ENCODE results near the gene MUC6. TPM values are rescaled to one million over a fixed set of nuclear protein-coding genes. Genes with fewer than 3 reads are reported as not detected.

Gene MUC6
- total RNA-seq, 1 donor from 2014 or later = not detected

DNA sequence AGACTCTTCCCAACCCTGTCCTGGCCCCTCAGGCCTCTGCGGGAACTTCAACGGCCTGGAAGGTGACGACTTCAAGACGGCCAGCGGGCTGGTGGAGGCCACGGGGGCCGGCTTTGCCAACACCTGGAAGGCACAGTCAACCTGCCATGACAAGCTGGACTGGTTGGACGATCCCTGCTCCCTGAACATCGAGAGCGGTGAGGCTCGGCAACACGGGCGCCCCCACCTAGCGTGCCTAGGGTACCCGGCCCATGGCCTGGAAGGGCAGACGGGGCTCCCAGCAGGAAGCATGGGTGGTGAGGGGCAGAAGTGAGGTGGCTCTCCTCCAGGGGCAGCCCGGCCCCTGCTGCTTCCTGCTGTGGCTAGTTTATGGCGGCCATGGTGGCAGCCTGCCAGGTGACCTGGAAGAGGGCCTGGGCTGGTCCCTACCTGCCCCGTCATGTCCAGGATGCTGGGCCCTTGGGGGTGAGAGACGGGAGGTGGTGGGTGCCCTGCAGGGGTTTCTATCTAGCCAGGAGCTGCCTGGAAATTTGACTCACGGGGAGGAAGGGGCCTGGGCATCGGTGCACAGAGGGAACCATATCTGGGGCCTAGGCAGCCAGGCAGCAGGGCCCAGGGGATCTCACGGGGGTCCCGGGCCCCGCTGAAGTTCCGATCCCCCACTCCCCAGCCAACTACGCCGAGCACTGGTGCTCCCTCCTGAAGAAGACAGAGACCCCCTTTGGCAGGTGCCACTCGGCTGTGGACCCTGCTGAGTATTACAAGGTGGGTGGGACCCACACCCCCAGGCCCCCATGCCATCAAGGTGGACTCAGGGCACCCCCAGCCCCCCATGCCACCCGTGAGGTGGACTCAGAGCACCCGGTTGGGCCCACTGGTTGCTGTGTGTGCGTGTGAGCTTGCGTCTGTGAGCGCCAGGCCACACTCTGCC lies 47.4 kb upstream of the MUC6 start:
- no peaks in the 10 kb centered on the region for H3K27me3 Mint-ChIP-seq (ENCODE audit: unreplicated experiment)
- H3K9me3 Mint-ChIP-seq (ENCODE audit: unreplicated experiment) = no peaks in the 10 kb centered on the region
- H3K27ac Mint-ChIP-seq (ENCODE audit: unreplicated experiment) = no peak overlapping the region
- H3K4me1 Mint-ChIP-seq (ENCODE audit: unreplicated experiment) = no peaks in the 10 kb centered on the region
- no peak overlapping the region for H3K4me3 Mint-ChIP-seq (ENCODE audit: unreplicated experiment)
- DNase-seq (ENCODE audit: extremely low spot score, unreplicated experiment) = no peak
- TF ChIP-seq, protein P1, sequence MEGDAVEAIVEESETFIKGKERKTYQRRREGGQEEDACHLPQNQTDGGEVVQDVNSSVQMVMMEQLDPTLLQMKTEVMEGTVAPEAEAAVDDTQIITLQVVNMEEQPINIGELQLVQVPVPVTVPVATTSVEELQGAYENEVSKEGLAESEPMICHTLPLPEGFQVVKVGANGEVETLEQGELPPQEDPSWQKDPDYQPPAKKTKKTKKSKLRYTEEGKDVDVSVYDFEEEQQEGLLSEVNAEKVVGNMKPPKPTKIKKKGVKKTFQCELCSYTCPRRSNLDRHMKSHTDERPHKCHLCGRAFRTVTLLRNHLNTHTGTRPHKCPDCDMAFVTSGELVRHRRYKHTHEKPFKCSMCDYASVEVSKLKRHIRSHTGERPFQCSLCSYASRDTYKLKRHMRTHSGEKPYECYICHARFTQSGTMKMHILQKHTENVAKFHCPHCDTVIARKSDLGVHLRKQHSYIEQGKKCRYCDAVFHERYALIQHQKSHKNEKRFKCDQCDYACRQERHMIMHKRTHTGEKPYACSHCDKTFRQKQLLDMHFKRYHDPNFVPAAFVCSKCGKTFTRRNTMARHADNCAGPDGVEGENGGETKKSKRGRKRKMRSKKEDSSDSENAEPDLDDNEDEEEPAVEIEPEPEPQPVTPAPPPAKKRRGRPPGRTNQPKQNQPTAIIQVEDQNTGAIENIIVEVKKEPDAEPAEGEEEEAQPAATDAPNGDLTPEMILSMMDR (IDR thresholded peaks at IDR 0.05) = no peak
- no peaks in the 10 kb centered on the region for H3K36me3 Mint-ChIP-seq (ENCODE audit: unreplicated experiment)

DNA sequence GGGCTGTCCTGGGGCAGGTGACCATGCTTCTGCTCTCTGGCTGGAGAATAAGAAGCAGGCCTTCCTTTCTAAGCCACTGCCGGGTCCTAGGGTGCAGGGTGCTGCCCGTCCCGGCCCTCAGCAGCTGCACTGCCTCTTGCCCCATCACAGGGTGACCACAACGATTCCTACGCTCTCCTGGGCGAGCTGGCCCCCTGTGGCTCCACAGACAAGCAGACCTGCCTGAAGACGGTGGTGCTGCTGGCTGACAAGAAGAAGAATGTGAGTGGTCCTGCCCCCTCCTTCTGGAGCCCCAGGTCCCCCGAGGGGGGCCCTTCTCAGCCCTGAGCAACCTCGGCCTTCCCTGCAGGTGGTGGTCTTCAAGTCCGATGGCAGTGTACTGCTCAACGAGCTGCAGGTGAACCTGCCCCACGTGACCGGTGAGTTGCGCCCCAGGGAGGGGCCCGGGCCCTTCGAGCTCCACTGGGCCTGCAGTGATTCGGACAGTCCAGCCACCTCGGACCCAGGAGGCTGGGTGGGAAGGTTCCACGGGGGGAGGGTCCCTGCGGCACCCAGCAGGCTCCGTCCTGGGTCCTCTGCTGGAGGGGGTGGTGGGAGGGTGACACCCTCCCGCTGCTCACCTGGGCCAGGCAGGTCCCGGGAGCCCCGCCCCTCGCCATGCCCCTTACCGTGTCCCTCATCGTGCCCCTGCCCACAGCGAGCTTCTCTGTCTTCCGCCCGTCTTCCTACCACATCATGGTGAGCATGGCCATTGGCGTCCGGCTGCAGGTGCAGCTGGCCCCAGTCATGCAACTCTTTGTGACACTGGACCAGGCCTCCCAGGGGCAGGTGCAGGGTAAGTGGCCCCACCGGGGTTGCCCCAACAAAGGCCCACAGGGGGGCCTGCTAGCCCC lies 46.5 kb upstream of the MUC6 start:
- H3K27me3 Mint-ChIP-seq (ENCODE audit: unreplicated experiment) = no peaks in the 10 kb centered on the region
- TF ChIP-seq, protein P1 (IDR thresholded peaks at IDR 0.05) = no peak
- no peaks in the 10 kb centered on the region for H3K9me3 Mint-ChIP-seq (ENCODE audit: unreplicated experiment)
- DNase-seq (ENCODE audit: extremely low spot score, unreplicated experiment) = no peak
- H3K36me3 Mint-ChIP-seq (ENCODE audit: unreplicated experiment) = no peaks in the 10 kb centered on the region
- H3K4me3 Mint-ChIP-seq (ENCODE audit: unreplicated experiment) = no peak overlapping the region
- H3K27ac Mint-ChIP-seq (ENCODE audit: unreplicated experiment) = no peak overlapping the region
- H3K4me1 Mint-ChIP-seq (ENCODE audit: unreplicated experiment) = no peaks in the 10 kb centered on the region

DNA sequence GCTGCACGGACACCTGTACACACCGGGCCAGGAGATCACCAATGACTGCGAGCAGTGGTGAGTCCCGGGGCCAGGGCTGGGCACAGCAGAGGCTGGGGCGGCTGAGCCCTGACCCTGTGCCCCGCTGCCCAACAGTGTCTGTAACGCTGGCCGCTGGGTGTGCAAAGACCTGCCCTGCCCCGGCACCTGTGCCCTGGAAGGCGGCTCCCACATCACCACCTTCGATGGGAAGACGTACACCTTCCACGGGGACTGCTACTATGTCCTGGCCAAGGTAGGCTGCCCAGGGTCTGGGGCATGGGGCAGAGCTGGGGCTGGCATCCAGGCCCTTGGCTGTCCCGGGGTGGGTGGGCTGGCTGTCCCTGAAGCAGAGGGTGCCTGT lies 45.8 kb upstream of the MUC6 start:
- TF ChIP-seq, protein P1 (IDR thresholded peaks at IDR 0.05) = no peak
- no peak for DNase-seq (ENCODE audit: extremely low spot score, unreplicated experiment)
- no peaks in the 10 kb centered on the region for H3K9me3 Mint-ChIP-seq (ENCODE audit: unreplicated experiment)
- no peak overlapping the region for H3K4me3 Mint-ChIP-seq (ENCODE audit: unreplicated experiment)
- H3K27ac Mint-ChIP-seq (ENCODE audit: unreplicated experiment) = no peak overlapping the region
- no peaks in the 10 kb centered on the region for H3K36me3 Mint-ChIP-seq (ENCODE audit: unreplicated experiment)
- no peaks in the 10 kb centered on the region for H3K27me3 Mint-ChIP-seq (ENCODE audit: unreplicated experiment)
- no peaks in the 10 kb centered on the region for H3K4me1 Mint-ChIP-seq (ENCODE audit: unreplicated experiment)

DNA sequence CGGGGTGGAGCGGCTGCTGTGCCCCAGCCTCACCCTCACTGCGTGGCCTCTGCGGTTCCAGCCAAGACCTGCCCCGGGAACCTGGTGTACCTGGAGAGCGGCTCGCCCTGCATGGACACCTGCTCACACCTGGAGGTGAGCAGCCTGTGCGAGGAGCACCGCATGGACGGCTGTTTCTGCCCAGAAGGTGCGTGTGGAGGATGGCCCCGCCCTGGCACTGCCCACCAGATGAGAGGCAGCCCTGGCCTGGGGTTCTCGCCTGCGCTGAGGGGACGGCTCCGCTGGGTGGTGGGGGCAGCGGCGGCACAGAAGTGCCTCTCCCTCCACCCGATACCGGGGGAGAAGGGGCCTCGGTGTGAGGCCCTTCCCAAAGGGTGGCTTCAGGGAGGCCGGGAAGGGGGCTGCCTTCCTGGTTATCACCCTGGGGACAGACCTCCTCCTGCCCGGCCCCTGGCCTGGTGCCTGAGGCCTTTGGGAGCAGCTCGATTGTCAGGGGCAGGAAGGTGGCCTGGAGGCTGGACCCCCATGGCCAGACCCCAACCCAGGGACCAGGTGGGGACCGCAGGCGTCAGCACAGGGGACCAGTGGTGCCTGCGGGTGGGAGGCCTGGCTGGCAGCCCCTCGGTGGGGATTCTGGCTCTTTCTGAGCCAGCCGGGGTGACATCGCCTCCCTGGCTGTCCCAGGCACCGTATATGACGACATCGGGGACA lies 45.2 kb upstream of the MUC6 start:
- H3K27ac Mint-ChIP-seq (ENCODE audit: unreplicated experiment) = no peak overlapping the region
- H3K4me1 Mint-ChIP-seq (ENCODE audit: unreplicated experiment) = no peaks in the 10 kb centered on the region
- no peaks in the 10 kb centered on the region for H3K27me3 Mint-ChIP-seq (ENCODE audit: unreplicated experiment)
- no peak for DNase-seq (ENCODE audit: extremely low spot score, unreplicated experiment)
- TF ChIP-seq, protein P1 (IDR thresholded peaks at IDR 0.05) = no peak
- H3K9me3 Mint-ChIP-seq (ENCODE audit: unreplicated experiment) = no peaks in the 10 kb centered on the region
- H3K36me3 Mint-ChIP-seq (ENCODE audit: unreplicated experiment) = no peaks in the 10 kb centered on the region
- H3K4me3 Mint-ChIP-seq (ENCODE audit: unreplicated experiment) = no peak overlapping the region

Data from osteocyte (in vitro differentiated cells).